Skin of body (tissue), 2 donors: ENCODE results near the gene RAD51B. TPM values are rescaled to one million over a fixed set of nuclear protein-coding genes. Genes with fewer than 3 reads are reported as not detected.
"Not testable (repeated sequence)": the region's sequence is repeated elsewhere in the genome, so short reads cannot be mapped to it uniquely, and the experiment has no call there.

ENCODE experiments used
- DNase-seq: peaks from one replicate; lab custom pipeline; 2025; lab: John Stamatoyannopoulos, UW
- total RNA-seq: library from RNA; depleted of rRNA; stranded (reverse); fragments of >200 nt; gene quantifications from one replicate; pipeline ENCODE4 v1.2.3, GENCODE V29; 2014

Gene RAD51B
- total RNA-seq, 1 donor from 2014 or later = 35.1 TPM

GRCh38 chr14:68109132-68109900 is 289.7 kb downstream of the RAD51B start:
- no peak for DNase-seq

GRCh38 chr14:68111097-68111852 is 291.7 kb downstream of the RAD51B start:
- peak; percentile 61 for DNase-seq

GRCh38 chr14:68111853-68112270 is 292.3 kb downstream of the RAD51B start:
- no peak for DNase-seq

- no peak for DNase-seq
Observed at GRCh38 chr14:68112442-68112841, 292.9 kb downstream of the RAD51B start.

GRCh38 chr14:68113343-68113930 is 293.9 kb downstream of the RAD51B start:
- DNase-seq = peak; percentile 55

GRCh38 chr14:68115952-68116351 is 296.4 kb downstream of the RAD51B start:
- not testable (repeated sequence) for DNase-seq

GRCh38 chr14:68122651-68123050 is 303.1 kb downstream of the RAD51B start:
- peak; percentile 70 for DNase-seq

- DNase-seq = no peak
Observed at GRCh38 chr14:68124050-68124449, 304.5 kb downstream of the RAD51B start.

GRCh38 chr14:68124979-68125731 is 305.6 kb downstream of the RAD51B start:
- peak; percentile 75 for DNase-seq

- no peak for DNase-seq
Observed at GRCh38 chr14:68127166-68127565, 307.6 kb downstream of the RAD51B start.

GRCh38 chr14:68131907-68132306 is 312.3 kb downstream of the RAD51B start:
- no peak for DNase-seq

- DNase-seq = no peak
Observed at GRCh38 chr14:68132563-68133121, 313.1 kb downstream of the RAD51B start.

GRCh38 chr14:68133856-68134255 is 314.3 kb downstream of the RAD51B start:
- no peak for DNase-seq

- no peak for DNase-seq
Observed at GRCh38 chr14:68135028-68135427, 315.4 kb downstream of the RAD51B start.

GRCh38 chr14:68135566-68135965 is 316.0 kb downstream of the RAD51B start:
- DNase-seq = peak; percentile 68

- peak; percentile 67 for DNase-seq
Observed at GRCh38 chr14:68137704-68138619, 318.4 kb downstream of the RAD51B start.

GRCh38 chr14:68139431-68140075 is 320.0 kb downstream of the RAD51B start:
- DNase-seq = no peak

- peak; percentile 91 for DNase-seq
Observed at GRCh38 chr14:68140076-68140741, 320.6 kb downstream of the RAD51B start.

GRCh38 chr14:68140806-68141205 is 321.2 kb downstream of the RAD51B start:
- no peak for DNase-seq
